ENCODE results near the gene TFPT. TPM values are rescaled to one million over a fixed set of nuclear protein-coding genes. Genes with fewer than 3 reads are reported as not detected.

TFPT gene
- 10 to 100 TPM; 11.1 to 20.4 (median 16.0) TPM for total RNA-seq

- WGBS, 2 donors, result 0 to 1% methylated on average over 58 to 60 of the region's 60 CpGs
- peak within 1 kb of the TSS; percentile 63 for H3K4me3 ChIP-seq (ENCODE audit: low read depth, poor library complexity, severe bottlenecking)
- TF ChIP-seq CTCF (IDR thresholded peaks at IDR 0.05), result no peak
- no peak for TF ChIP-seq POLR2A (IDR thresholded peaks at IDR 0.05)
- DNase-seq (ENCODE audit: low spot score in 2 of 2), result peak; percentile 98 to 100
- intact Hi-C loops (cut with DNase I; ENCODE audit: low total_unique reads), result no loop called here
Measured at GRCh38 chr19:54115109-54116063, at the start of gene TFPT, which contains the start of gene PRPF31. Gene TFPT, minus strand, starts transcription at chr19:54115657. Its CDS starts 388 bp downstream, at chr19:54115269. Gene PRPF31, plus strand, starts transcription at chr19:54115754. Its CDS starts 2,525 bp downstream, at chr19:54118279.

- TF ChIP-seq CTCF (IDR thresholded peaks at IDR 0.05) (no peak), POLR2A (IDR thresholded peaks at IDR 0.05) (no peak)
- WGBS, 2 donors, result 91 to 94% methylated on average over 25 of the region's 25 CpGs
- intact Hi-C loops (cut with DNase I; ENCODE audit: low total_unique reads), result loop anchor here (5.0 kb wide), 1 partner anchor 67 kb away; no protein-coding TSS in a partner anchor
- no peak for DNase-seq (ENCODE audit: low spot score in 2 of 2)
- no peak overlapping the region for H3K4me3 ChIP-seq (ENCODE audit: low read depth, poor library complexity, severe bottlenecking)
Measured at GRCh38 chr19:54165222-54165621, 49.8 kb upstream of the TFPT start.

DNA sequence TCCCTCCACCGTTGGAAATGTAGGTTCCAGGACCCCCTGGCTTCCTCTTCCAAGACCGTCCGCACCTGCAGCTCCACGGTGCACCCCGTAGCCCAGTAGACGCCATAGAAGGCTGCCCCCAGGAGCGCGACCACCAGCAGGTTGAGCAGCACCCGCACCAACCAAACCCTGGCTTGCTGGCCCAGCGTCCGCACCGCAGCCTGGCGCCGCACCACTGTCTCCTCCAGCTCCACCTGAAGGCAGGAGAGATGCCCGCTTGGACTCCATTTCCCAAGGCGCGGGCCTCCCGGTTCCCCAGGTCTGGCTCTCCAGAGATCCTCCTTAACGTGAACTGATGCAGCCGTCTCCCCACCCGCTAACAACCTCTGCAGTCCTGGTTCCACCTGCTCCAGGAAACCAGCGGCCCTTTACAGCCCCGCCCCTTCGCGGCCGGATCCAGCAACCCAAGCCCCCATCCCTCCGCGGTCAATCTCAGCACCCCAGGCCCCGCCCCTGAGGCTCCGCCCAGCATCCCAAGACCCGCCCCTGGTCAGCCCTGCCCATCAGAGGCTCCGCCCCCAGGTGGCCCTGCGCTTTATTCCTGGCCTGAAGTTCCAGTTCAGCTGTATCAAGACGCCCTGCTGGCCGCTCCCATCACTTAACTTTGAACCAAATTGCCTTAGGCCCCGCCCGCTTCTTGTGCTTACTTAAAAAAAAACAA lies 49.1 kb upstream of the TFPT start:
- DNase-seq (ENCODE audit: low spot score in 2 of 2), result peak in 1 of 2 donors; percentile 94
- intact Hi-C loops (cut with DNase I; ENCODE audit: low total_unique reads), result loop anchor here (5.0 kb wide), 1 partner anchor 68 kb away; no protein-coding TSS in a partner anchor
- no peak for TF ChIP-seq CTCF (IDR thresholded peaks at IDR 0.05)
- TF ChIP-seq POLR2A (IDR thresholded peaks at IDR 0.05), result no peak
- 19% methylated on average over 35 to 36 of the region's 37 CpGs for WGBS, 2 donors
- no peak overlapping the region for H3K4me3 ChIP-seq (ENCODE audit: low read depth, poor library complexity, severe bottlenecking)

GRCh38 chr19:54162884-54163283 lies 47.4 kb upstream of the TFPT start:
- no peak for TF ChIP-seq POLR2A (IDR thresholded peaks at IDR 0.05)
- TF ChIP-seq CTCF (IDR thresholded peaks at IDR 0.05), result no peak
- 68 to 71% methylated on average over 14 of the region's 14 CpGs for WGBS, 2 donors
- no peak for DNase-seq (ENCODE audit: low spot score in 2 of 2)
- intact Hi-C loops (cut with DNase I; ENCODE audit: low total_unique reads), result no loop called here
- H3K4me3 ChIP-seq (ENCODE audit: low read depth, poor library complexity, severe bottlenecking), result no peak overlapping the region

GRCh38 chr19:54162241-54162805 lies 46.9 kb upstream of the TFPT start:
- intact Hi-C loops (cut with DNase I; ENCODE audit: low total_unique reads), result no loop called here
- no peak for TF ChIP-seq CTCF (IDR thresholded peaks at IDR 0.05)
- no peak for TF ChIP-seq POLR2A (IDR thresholded peaks at IDR 0.05)
- WGBS, 2 donors, result 1 to 2% methylated on average over 28 to 33 of the region's 35 CpGs
- no peak overlapping the region for H3K4me3 ChIP-seq (ENCODE audit: low read depth, poor library complexity, severe bottlenecking)
- peak; percentile 81 to 96 for DNase-seq (ENCODE audit: low spot score in 2 of 2)
